ENCODE results near the gene BABAM2. TPM values are rescaled to one million over a fixed set of nuclear protein-coding genes. Genes with fewer than 3 reads are reported as not detected.

BABAM2 gene
- total and polyA plus RNA-seq, 2 experiments from 2014 or later, result 17.8 to 21.5 TPM

- no peak for ATAC-seq
- H3K27ac Mint-ChIP-seq, result no peak overlapping the region
- no peaks in the 10 kb centered on the region for H3K9me3 Mint-ChIP-seq
Observed at GRCh38 chr2:28036307-28036706, 145.8 kb downstream of the BABAM2 start.

More at GRCh38 chr2:28036307-28036706, 145.8 kb downstream of the BABAM2 start:
- Mint-ChIP-seq H3K27me3 (ENCODE audit: insufficient read depth, low read depth, poor library complexity) (no peaks in the 10 kb centered on the region), H3K4me3 (no peak overlapping the region), H3K4me1 (peaks cover 11% of the 10 kb centered on the region; the same call in 2 of the 3 replicates), H3K36me3 (ENCODE audit: low read depth) (no peaks in the 10 kb centered on the region)
- H3K36me3 ChIP-seq (ENCODE audit: insufficient read depth), result no peaks in the 10 kb centered on the region
- TF ChIP-seq ZNF462 (CRISPR knock-in tag; IDR thresholded peaks at IDR 0.05), result no peak
- no peak for TF ChIP-seq CREB1 (CRISPR knock-in tag; IDR thresholded peaks at IDR 0.05; ENCODE audit: low read depth)
- no peak for TF ChIP-seq POLR2AphosphoS5 (IDR thresholded peaks at IDR 0.05; ENCODE audit: low read depth)
- no peak for TF ChIP-seq STAT1 (IDR thresholded peaks at IDR 0.05; ENCODE audit: unreplicated experiment)
- no peak for TF ChIP-seq ZNF114 (CRISPR knock-in tag; IDR thresholded peaks at IDR 0.05)
- TF ChIP-seq REST (IDR thresholded peaks at IDR 0.05; ENCODE audit: unreplicated experiment), result no peak
- TF ChIP-seq EZH2 (IDR thresholded peaks at IDR 0.05; ENCODE audit: low read depth, unreplicated experiment), result no peak
- TF ChIP-seq ZNF331 (CRISPR knock-in tag; IDR thresholded peaks at IDR 0.05; ENCODE audit: low read depth), result no peak
- TF ChIP-seq JUNB (IDR thresholded peaks at IDR 0.05; ENCODE audit: unreplicated experiment), result no peak
- no peak for TF ChIP-seq ETS1 (IDR thresholded peaks at IDR 0.05)
- no peak for TF ChIP-seq CTCF (conservative IDR thresholded peaks at IDR 0.05; ENCODE audit: low read depth in 2 of 2)
- no peak for TF ChIP-seq NANOG (IDR thresholded peaks at IDR 0.05; ENCODE audit: borderline replicate concordance)
- TF ChIP-seq EZH2phosphoT487 (IDR thresholded peaks at IDR 0.05; ENCODE audit: unreplicated experiment), result no peak
- H3K27ac ChIP-seq (ENCODE audit: low read depth), result no peak overlapping the region
- H2AFZ ChIP-seq, result no peak overlapping the region
- H3K4me3 ChIP-seq, result no peak overlapping the region
- H3F3A ChIP-seq (replicated peaks; ENCODE audit: low read depth), result no peaks in the 10 kb centered on the region
- no peaks in the 10 kb centered on the region for H3K9me2 ChIP-seq (ENCODE audit: insufficient read depth)
- no peak overlapping the region for H3K4me2 ChIP-seq
- DNase-seq (ENCODE audit: low spot score), result no peak
- no peaks in the 10 kb centered on the region for H3K79me2 ChIP-seq (replicated peaks; ENCODE audit: insufficient read depth)
- H4K20me1 ChIP-seq (replicated peaks; ENCODE audit: insufficient read depth), result no peaks in the 10 kb centered on the region
- no peaks in the 10 kb centered on the region for H3K27me3 ChIP-seq (ENCODE audit: insufficient read depth)
- 0 out of 2 replicates have a peak, but pooled peaks cover 7% of the 10 kb centered on the region for H3K4me1 ChIP-seq (ENCODE audit: insufficient read depth)
